NCI-H2227 (cell line): ENCODE data around the gene KLHL30.

Experiments
- DNase-seq: peaks from one replicate; lab custom pipeline; 2025; ENCODE audit not compliant: unreplicated experiment; lab: John Stamatoyannopoulos, UW

KLHL30 gene

GRCh38 chr2:238172439-238172838 is 34.0 kb downstream of the KLHL30 start:
- no peak for DNase-seq

DNA sequence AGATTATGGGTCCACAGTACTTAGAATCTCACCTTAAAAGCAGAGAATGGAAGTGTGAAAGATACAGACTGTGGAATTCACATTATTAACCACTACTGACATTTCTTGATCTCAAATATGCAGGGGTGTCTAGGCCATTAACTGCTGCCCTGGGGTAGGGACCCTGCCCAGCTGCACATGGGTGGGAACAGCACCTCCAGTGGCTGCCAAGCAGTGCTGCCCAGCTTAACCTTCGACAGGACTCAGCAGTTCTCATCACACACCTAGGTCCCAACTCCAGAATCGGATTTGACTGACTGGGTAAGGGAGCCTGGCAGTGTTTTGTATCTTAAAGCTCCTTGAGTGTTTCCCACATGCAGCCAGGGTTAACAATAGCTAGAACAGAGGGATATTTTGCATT is 35.2 kb downstream of the KLHL30 start:
- DNase-seq, result no peak

DNA sequence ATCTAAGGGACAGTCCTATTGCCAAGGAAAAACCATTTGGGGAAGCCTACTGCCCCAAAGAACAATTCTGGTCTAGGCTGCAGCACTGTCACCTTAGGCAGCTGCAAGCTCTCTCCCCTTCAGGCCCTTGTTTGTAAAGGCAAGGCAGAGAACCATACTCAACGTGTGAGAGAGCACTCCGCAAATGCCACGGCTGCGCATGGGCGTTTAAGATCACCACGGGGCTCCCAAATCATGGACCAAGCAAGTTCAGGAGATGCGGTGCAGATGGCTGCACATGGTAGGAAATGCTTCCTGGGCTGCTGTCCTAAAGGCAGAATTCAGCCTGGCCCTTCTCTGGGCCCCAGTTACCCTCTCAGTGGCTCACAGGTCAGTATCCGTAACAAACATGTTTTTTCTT is 35.8 kb downstream of the KLHL30 start:
- no peak for DNase-seq

DNA sequence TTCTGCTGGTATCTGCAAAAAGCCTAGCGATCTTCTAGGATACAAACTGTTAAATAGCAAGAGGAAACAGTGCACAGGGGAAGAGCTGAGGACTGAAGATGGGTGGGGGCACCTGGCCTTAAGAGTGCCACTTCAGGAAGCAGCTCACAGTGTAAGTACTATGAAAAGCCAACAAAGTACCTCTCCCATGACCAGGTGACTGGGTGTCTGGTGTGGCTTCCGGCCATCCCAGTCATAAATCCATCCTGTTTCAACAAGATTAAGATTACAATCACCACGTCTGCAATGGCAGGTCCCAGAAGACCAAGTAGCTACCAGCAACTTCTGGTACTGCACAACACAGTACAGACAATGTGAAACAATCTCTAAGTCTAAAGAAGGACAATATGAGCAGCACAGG is 36.2 kb downstream of the KLHL30 start:
- no peak for DNase-seq

DNA sequence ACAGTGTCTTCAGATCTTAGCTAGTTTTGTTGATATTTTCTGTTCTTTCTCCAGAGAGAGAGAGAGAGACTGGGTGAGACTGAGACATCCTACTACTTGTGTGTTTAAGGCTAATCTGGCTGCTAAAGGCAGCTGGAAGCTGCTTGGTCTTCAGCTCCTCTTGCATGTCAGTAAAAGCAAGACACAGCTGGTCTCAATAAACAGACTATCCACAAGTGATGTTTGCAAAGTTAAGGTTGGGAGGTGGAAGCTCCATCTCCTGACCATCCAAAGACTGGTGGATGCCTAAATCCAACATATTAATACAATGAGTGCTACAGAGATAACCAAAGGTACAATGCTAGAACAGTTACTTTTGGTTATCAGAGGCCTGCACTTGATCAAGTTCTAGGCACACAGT is 38.1 kb downstream of the KLHL30 start:
- no peak for DNase-seq

DNA sequence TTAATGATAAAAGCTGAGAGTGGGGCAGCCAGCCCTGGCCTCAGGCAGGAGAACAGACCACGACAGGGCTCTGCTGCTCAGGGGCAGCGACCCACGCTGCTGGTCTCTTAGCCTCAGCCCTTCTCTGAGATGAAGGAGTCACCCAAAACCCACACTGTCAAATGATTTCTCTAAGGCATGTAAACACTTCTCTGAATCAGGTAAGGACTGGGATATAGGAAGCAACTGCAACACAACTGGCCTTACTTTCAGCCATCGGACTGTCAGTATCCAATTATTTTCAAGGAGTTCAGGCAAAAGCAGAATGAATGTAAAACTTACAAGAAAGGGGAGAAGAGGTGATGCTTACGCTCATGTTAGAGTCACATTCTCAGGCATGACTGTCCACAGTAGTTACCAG is 42.1 kb downstream of the KLHL30 start:
- DNase-seq, result no peak

GRCh38 chr2:238182362-238182761 is 43.9 kb downstream of the KLHL30 start:
- DNase-seq, result no peak

DNA sequence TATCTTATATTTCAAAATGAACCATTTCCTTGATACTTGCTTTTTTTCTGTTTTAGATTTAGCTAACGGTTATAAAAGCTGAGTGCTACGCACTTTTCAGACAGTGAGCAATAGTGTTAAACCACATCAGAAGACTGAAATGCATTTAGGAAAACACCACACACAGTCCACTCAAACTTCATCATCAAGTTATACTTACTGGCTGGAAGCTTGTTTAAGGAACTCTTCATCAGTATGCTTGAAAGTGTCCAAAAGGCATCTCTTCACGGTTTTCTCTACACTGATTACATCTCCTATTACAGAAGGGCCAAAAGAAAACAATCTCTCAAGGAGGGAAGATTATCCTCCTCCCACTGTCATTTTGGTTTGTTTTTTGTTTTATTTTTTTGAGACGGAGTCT is 45.4 kb downstream of the KLHL30 start:
- no peak for DNase-seq

DNA sequence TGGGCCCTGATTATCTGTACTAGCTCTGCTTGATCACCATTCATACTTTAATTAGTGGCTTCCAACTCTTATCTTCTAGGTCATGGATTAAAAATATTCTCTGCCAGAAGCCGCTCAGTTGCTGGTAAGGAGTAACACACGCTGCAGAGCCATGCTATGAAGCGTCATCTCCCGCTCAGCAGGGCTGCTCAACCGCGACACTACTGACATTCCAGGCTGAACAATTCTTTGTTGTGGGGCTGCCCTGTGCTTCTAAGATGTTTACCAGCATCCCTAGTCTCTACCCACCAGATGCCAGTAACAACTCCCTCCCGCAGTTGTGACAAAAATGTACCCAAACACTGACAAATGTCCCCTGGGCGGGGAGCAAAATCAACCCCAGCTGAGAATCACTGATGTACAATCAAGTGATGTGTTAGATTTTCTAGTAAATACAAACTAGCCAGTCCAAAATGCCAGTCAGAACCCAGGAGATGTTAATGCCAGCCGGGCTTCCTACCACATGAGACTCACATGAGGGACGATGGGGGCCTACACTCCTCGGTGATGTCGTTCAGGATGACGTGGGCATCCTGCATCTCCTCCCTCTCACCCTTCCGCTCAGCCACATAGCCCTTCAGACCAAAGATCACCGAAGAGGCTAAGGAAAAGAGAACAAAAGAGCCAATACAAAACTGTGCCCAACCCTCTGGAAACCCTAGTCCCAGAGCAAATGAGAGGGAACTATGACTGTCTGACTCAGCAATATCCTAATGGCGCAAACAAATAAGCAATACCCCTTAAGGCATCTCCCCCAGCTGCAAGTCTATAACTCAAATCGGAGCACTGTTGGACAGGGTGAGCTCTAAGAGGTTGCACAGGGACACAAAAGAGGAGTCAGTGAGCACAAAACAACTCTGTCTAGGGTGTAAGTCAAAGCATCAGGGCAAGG is 49.4 kb downstream of the KLHL30 start:
- DNase-seq, result no peak

DNA sequence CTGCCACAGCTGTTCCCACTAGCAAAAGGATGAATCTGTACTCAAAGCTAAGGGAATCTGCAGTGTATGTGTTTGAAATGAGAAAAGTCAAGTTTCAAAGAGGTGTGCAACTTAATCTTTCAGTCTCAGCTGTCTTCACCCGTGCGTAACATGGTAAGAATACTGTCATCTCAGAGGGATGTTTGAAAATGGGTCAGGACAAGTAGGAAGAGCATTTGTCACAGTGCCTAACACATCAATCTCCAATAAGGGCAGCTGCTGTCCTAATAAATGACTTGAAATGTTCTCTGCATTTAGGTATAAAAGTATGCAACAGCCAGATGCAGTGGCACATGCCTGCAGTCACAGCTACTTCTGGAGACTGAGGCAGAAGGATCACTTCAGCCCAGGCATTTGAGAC is 52.0 kb downstream of the KLHL30 start:
- DNase-seq, result no peak
